HuH-7.5 (cell line): ENCODE results near the gene SERPINE2.

ENCODE experiments used
- DNase-seq: peaks from one replicate; pipeline ENCODE4 v3.0.0; 2011; ENCODE audit warnings: low spot score

The SERPINE2 gene

GRCh38 chr2:223973606-223974005 lies 65.5 kb downstream of the SERPINE2 start:
- no peak for DNase-seq

- no peak for DNase-seq
Measured at GRCh38 chr2:223972656-223973102, 66.4 kb downstream of the SERPINE2 start.

GRCh38 chr2:223971731-223972130 lies 67.4 kb downstream of the SERPINE2 start:
- DNase-seq = no peak

GRCh38 chr2:223970343-223971128 lies 68.5 kb downstream of the SERPINE2 start:
- no peak for DNase-seq

- DNase-seq = no peak
Measured at GRCh38 chr2:223969856-223970255, 69.2 kb downstream of the SERPINE2 start.

GRCh38 chr2:223969315-223969714 lies 69.8 kb downstream of the SERPINE2 start:
- no peak for DNase-seq

GRCh38 chr2:223967981-223968380 lies 71.1 kb downstream of the SERPINE2 start:
- DNase-seq = no peak

- DNase-seq = no peak
Measured at GRCh38 chr2:223959688-223960087, 79.4 kb downstream of the SERPINE2 start.

- DNase-seq = peak; percentile 66
Measured at GRCh38 chr2:223957092-223957851, 81.8 kb downstream of the SERPINE2 start, which contains the start of gene MRPL44. TSS of gene MRPL44 (plus strand) at chr2:223957463. CDS start at chr2:223957473, 10 bp downstream.

- DNase-seq = no peak
Measured at GRCh38 chr2:223956300-223956699, 82.8 kb downstream of the SERPINE2 start.

- no peak for DNase-seq
Measured at GRCh38 chr2:223954401-223954800, 84.7 kb downstream of the SERPINE2 start.

GRCh38 chr2:223952280-223952968 lies 86.7 kb downstream of the SERPINE2 start:
- no peak for DNase-seq

GRCh38 chr2:223950448-223951347 lies 88.4 kb downstream of the SERPINE2 start:
- DNase-seq = no peak

- DNase-seq = no peak
Measured at GRCh38 chr2:223949241-223949840, 89.7 kb downstream of the SERPINE2 start.

GRCh38 chr2:223947711-223948205 lies 91.3 kb downstream of the SERPINE2 start:
- no peak for DNase-seq

- no peak for DNase-seq
Measured at GRCh38 chr2:223945755-223946154, 93.3 kb downstream of the SERPINE2 start.

GRCh38 chr2:223944703-223945531 lies 94.2 kb downstream of the SERPINE2 start, which contains the start of gene WDFY1:
TSS of gene WDFY1 (minus strand) at chr2:223945335. CDS start at chr2:223945284, 51 bp downstream.
- DNase-seq = peak; percentile 90

GRCh38 chr2:223944166-223944702 lies 94.9 kb downstream of the SERPINE2 start:
- peak; percentile 56 for DNase-seq

GRCh38 chr2:223943561-223944008 lies 95.5 kb downstream of the SERPINE2 start:
- DNase-seq = peak; percentile 29
